HCT116 (cell line): ENCODE data around the gene HOXB2. TPM values are rescaled to one million over a fixed set of nuclear protein-coding genes. Genes with fewer than 3 reads are reported as not detected.

Experiments used
- ATAC-seq: fragments of 200-7000 bp; cut with Tn5 transposase; 2 replicates; pipeline ENCODE4 v1.9.1; 2020; ENCODE audit warnings: mild to moderate bottlenecking, moderate library complexity
- BruUV-seq: library from RNA; stranded (reverse); fragments of 400-500 nt; replicated peaks from 2 replicates; lab custom pipeline; 2021; lab: Mats Ljungman, UMichigan
- CTCF ChIA-PET: fragments of 300-600 bp; sonication (Branson Sonifier 250); formaldehyde crosslinking; loops from one replicate; lab custom pipeline; 2021; ENCODE audit warnings: antibody characterized with exemption; lab: Charles Lee
- POLR2A ChIA-PET: fragments of 300-600, 350-600 bp; sonication (Branson Sonifier 250); formaldehyde crosslinking; loops from one replicate; lab custom pipeline; 2021; ENCODE audit warnings: antibody characterized with exemption; lab: Charles Lee
- RAD21 ChIA-PET, 2 experiments: fragments of 300-600 bp; sonication (Branson Sonifier 250); formaldehyde crosslinking; loops; one replicate each; lab custom pipeline; 2023; ENCODE audit warnings: low total read pairs in 2 of 2; ENCODE audit not compliant: uncharacterized antibody in 2 of 2, unreplicated experiment in 2 of 2, low non-redundant PET in 1 of 2; lab: Charles Lee
- DNase-seq: peaks from one replicate; pipeline ENCODE4 v3.0.0-alpha.2; 2010; ENCODE audit warnings: low read depth, low spot score
- H2AFZ ChIP-seq: fragments of 200-600 bp; shearing (Covaris generic), sonication (generic); 2 replicates; pipeline ENCODE4 v1.6.1; 2017; ENCODE audit warnings: low read depth, mixed run types, mixed read lengths, antibody characterized with exemption, low read length; ENCODE audit not compliant: poor library complexity, severe bottlenecking
- H3K27ac ChIP-seq: 2 replicates; pipeline ENCODE4 v1.5.1; 2012; ENCODE audit warnings: low read depth, low read length
- H3K27me3 ChIP-seq: fragments of 200-600 bp; sonication (generic); 2 replicates; pipeline ENCODE4 v1.6.1; 2016; ENCODE audit warnings: mixed run types, low read length, mixed read lengths; ENCODE audit not compliant: insufficient read depth
- H3K36me3 ChIP-seq, 2 experiments: fragments of 200-500 bp in 1 of 2; fragments of 200-600 bp in 1 of 2; sonication (Bioruptor generic) in 1 of 2; sonication (generic) in 1 of 2; 2 replicates each; pipeline versions ENCODE4 v1.5.1 to v1.6.1; 2014 to 2016; ENCODE audit warnings: low read length in 2 of 2, inconsistent platforms in 1 of 2, mixed read lengths in 1 of 2, mixed run types in 1 of 2; ENCODE audit not compliant: insufficient read depth in 2 of 2, control insufficient read depth in 1 of 2
- H3K4me1 ChIP-seq, 2 experiments: fragments of 200-600 bp in 1 of 2; sonication (generic) in 1 of 2; 2 replicates each; pipeline versions ENCODE4 v1.5.1 to v1.6.1; 2012 to 2017; ENCODE audit warnings: low read length in 2 of 2, inconsistent platforms in 1 of 2, mild to moderate bottlenecking in 1 of 2, mixed read lengths in 1 of 2, mixed run types in 1 of 2, moderate library complexity in 1 of 2; ENCODE audit not compliant: insufficient read depth in 2 of 2, control insufficient read depth in 1 of 2
- H3K4me2 ChIP-seq: fragments of 200-600 bp; sonication (generic); 2 replicates; pipeline ENCODE4 v1.6.1; 2017; ENCODE audit warnings: mixed run types, low read length, mixed read lengths
- H3K4me3 ChIP-seq, 2 experiments: fragments of 200-600 bp in 1 of 2; sonication (generic) in 1 of 2; replicated peaks in 1 of 2; 2 replicates each; pipeline ENCODE4 v1.5.1; 2011 to 2016; ENCODE audit warnings: low read length in 2 of 2, control low read depth in 1 of 2, low read depth in 1 of 2, mild to moderate bottlenecking in 1 of 2, mixed read lengths in 1 of 2, mixed run types in 1 of 2
- H3K79me2 ChIP-seq: fragments of 200-600 bp; sonication (generic); 2 replicates; pipeline ENCODE4 v1.6.1; 2017; ENCODE audit warnings: mild to moderate bottlenecking, mixed run types, low read length, moderate library complexity, mixed read lengths; ENCODE audit not compliant: insufficient read depth
- H3K9ac ChIP-seq: fragments of 200-600 bp; sonication (generic); 2 replicates; pipeline ENCODE4 v1.6.1; 2016; ENCODE audit warnings: low read length, mixed read lengths
- H3K9me2 ChIP-seq: fragments of 200-600 bp; sonication (generic), shearing (Covaris generic); 2 replicates; pipeline ENCODE4 v1.6.1; 2017; ENCODE audit warnings: mixed run types, mild to moderate bottlenecking, moderate library complexity; ENCODE audit not compliant: insufficient read depth
- H3K9me3 ChIP-seq, 2 experiments: fragments of 200-500 bp in 1 of 2; fragments of 200-600 bp in 1 of 2; sonication (Bioruptor generic) in 1 of 2; sonication (generic) in 1 of 2; 2 replicates each; pipeline ENCODE4 v1.6.1; 2014 to 2017; ENCODE audit warnings: low read length in 2 of 2, mixed read lengths in 2 of 2, inconsistent platforms in 1 of 2, low read depth in 1 of 2, mild to moderate bottlenecking in 1 of 2, mixed run types in 1 of 2, moderate library complexity in 1 of 2; ENCODE audit not compliant: control insufficient read depth in 1 of 2, insufficient read depth in 1 of 2
- H4K20me1 ChIP-seq: fragments of 200-600 bp; sonication (generic), shearing (Covaris generic); 2 replicates; pipeline ENCODE4 v1.6.1; 2017; ENCODE audit warnings: mixed run types, mild to moderate bottlenecking, moderate library complexity; ENCODE audit not compliant: insufficient read depth
- CTCF ChIP-seq, 3 experiments: fragments of 200-600 bp in 1 of 3; sonication (generic) in 1 of 3; IDR thresholded peaks in 2 of 3; conservative IDR thresholded peaks in 1 of 3; 2 replicates each; pipeline ENCODE4 v1.5.1; 2012 to 2017; ENCODE audit warnings: low read depth in 2 of 3, low read length in 2 of 3, antibody characterized with exemption in 1 of 3, borderline replicate concordance in 1 of 3, control low read depth in 1 of 3, mild to moderate bottlenecking in 1 of 3, mixed read lengths in 1 of 3, mixed run types in 1 of 3, moderate library complexity in 1 of 3; ENCODE audit not compliant: insufficient read depth in 1 of 3
- ELF1 ChIP-seq: IDR thresholded peaks from 2 replicates; pipeline ENCODE4 v1.6.1; 2012; ENCODE audit warnings: low read depth, borderline replicate concordance
- EZH2 ChIP-seq: fragments of 200-600 bp; sonication (generic); IDR thresholded peaks from 2 replicates; pipeline ENCODE4 v1.6.1; 2017; ENCODE audit warnings: antibody characterized with exemption, mixed run types
- EZH2phosphoT487 ChIP-seq: fragments of 200-600 bp; IDR thresholded peaks from 2 replicates; pipeline ENCODE4 v1.6.1; 2018; ENCODE audit warnings: antibody characterized with exemption, borderline replicate concordance
- JUND ChIP-seq: IDR thresholded peaks from 2 replicates; pipeline ENCODE4 v1.6.1; 2012
- POLR2A ChIP-seq: IDR thresholded peaks from 2 replicates; pipeline ENCODE4 v1.7.0; 2011; ENCODE audit warnings: borderline replicate concordance; ENCODE audit not compliant: insufficient read depth, insufficient read length; ENCODE audit errors: extremely low read depth
- RAD21 ChIP-seq: IDR thresholded peaks from 2 replicates; pipeline ENCODE4 v1.6.1; 2012; ENCODE audit warnings: low read depth, mild to moderate bottlenecking
- SP1 ChIP-seq: IDR thresholded peaks from 2 replicates; pipeline ENCODE4 v1.6.1; 2012; ENCODE audit warnings: low read depth
- TCF7L2 ChIP-seq: IDR thresholded peaks from 2 replicates; pipeline ENCODE4 v1.7.0; 2011; ENCODE audit warnings: borderline replicate concordance, inconsistent platforms; ENCODE audit not compliant: insufficient read depth, insufficient read length; ENCODE audit errors: extremely low read depth
- ZFX ChIP-seq: fragments of 450-650 bp; IDR thresholded peaks from 2 replicates; pipeline ENCODE4 v1.6.1; 2017
- ZNF274 ChIP-seq: fragments of 200-500 bp; sonication (Bioruptor generic); IDR thresholded peaks from 2 replicates; pipeline ENCODE4 v1.6.1; 2014; ENCODE audit warnings: mild to moderate bottlenecking, low read depth, low read length, inconsistent platforms
- intact Hi-C: fragments of 100-400 bp; cut with micrococcal nuclease; formaldehyde crosslinking; loops from 2 replicates; pipeline ENCODE4 v1.10.0; 2022
- total RNA-seq: library from RNA; stranded (reverse); gene quantifications from one replicate; pipeline ENCODE4 v1.2.1, GENCODE V29; 2021; ENCODE audit not compliant: unreplicated experiment
- TF ChIP-seq, protein P1 (sequence below): IDR thresholded peaks from 2 replicates; pipeline ENCODE4 v1.6.1; 2012
- TF ChIP-seq, protein P2 (sequence below): IDR thresholded peaks from 2 replicates; pipeline ENCODE4 v1.6.1; 2011; ENCODE audit warnings: mild to moderate bottlenecking, low read length, moderate library complexity; ENCODE audit not compliant: insufficient replicate concordance; ENCODE audit errors: extremely low read depth

Gene HOXB2
- total RNA-seq, 1 experiment from 2014 or later, result 2.0 TPM

- ChIA-PET POLR2A (interaction anchor here (0.7 to 0.8 kb wide), 2 partner anchors 10 to 189 kb away, joined by 3 read pairs; no protein-coding TSS in a partner anchor), RAD21 (no interaction called here), CTCF (no interaction called here)
- no peak overlapping the region for H3K4me2 ChIP-seq
- no peaks in the 10 kb centered on the region for H3K9me2 ChIP-seq
- no peak overlapping the region for H3K27ac ChIP-seq
- ATAC-seq (no peak), DNase-seq (no peak)
- intact Hi-C loops, result no loop called here
- no peak overlapping the region for H3K4me3 ChIP-seq
- H3K79me2 ChIP-seq, result no peaks in the 10 kb centered on the region
- no peaks in the 10 kb centered on the region for H3K36me3 ChIP-seq
- H3K9ac ChIP-seq, result no peak overlapping the region
- H3K9me3 ChIP-seq, result no peaks in the 10 kb centered on the region
- H4K20me1 ChIP-seq, result no peaks in the 10 kb centered on the region
- TF ChIP-seq, protein P1, sequence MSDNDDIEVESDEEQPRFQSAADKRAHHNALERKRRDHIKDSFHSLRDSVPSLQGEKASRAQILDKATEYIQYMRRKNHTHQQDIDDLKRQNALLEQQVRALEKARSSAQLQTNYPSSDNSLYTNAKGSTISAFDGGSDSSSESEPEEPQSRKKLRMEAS, result no peak
- TF ChIP-seq ZNF274 (no peak), POLR2A (no peak), EZH2phosphoT487 (no peak), EZH2 (no peak)
- TF ChIP-seq, all 23 proteins: peak for 0
- Histone ChIP-seq H3K4me1 (peaks cover 3 to 12% of the 10 kb centered on the region in 2 experiments; a peak in 3 of 4 replicates), H3K27me3 (peaks cover 16% of the 10 kb centered on the region; the same call in 1 of the 2 replicates), H2AFZ (no peak overlapping the region)
- BruUV-seq, result no TSS peak
Observed at GRCh38 chr17:48519427-48519826, 25.5 kb downstream of the HOXB2 start.

GRCh38 chr17:48517478-48517877, 27.4 kb downstream of the HOXB2 start:
- Histone ChIP-seq H3K4me2 (no peak overlapping the region), H3K79me2 (no peaks in the 10 kb centered on the region), H2AFZ (no peak overlapping the region), H3K4me3 (no peak overlapping the region), H3K9me3 (no peaks in the 10 kb centered on the region), H3K27ac (no peak overlapping the region), H3K9ac (no peak overlapping the region), H3K9me2 (no peaks in the 10 kb centered on the region), H4K20me1 (no peaks in the 10 kb centered on the region), H3K36me3 (no peaks in the 10 kb centered on the region), H3K27me3 (peaks cover 25% of the 10 kb centered on the region; the same call in 1 of the 2 replicates), H3K4me1 (peaks cover 3 to 11% of the 10 kb centered on the region in 2 experiments; a peak in 3 of 4 replicates)
- intact Hi-C loops, result no loop called here
- ChIA-PET CTCF (no interaction called here), POLR2A (no interaction called here), RAD21 (no interaction called here)
- DNase-seq, result no peak
- no TSS peak for BruUV-seq
- no peak for ATAC-seq
- TF ChIP-seq TCF7L2 (no peak), CTCF (IDR thresholded peaks at IDR 0.05 in 2 of 3, conservative IDR thresholded peaks at IDR 0.05 in 1 of 3; ENCODE audit: borderline replicate concordance in 1 of 3, insufficient read depth in 1 of 3, low read depth in 2 of 3, low read length in 2 of 3) (no peak), POLR2A (no peak), ZFX (no peak), SP1 (no peak), ELF1 (no peak), RAD21 (no peak), JUND (no peak)
- TF ChIP-seq, protein P2, sequence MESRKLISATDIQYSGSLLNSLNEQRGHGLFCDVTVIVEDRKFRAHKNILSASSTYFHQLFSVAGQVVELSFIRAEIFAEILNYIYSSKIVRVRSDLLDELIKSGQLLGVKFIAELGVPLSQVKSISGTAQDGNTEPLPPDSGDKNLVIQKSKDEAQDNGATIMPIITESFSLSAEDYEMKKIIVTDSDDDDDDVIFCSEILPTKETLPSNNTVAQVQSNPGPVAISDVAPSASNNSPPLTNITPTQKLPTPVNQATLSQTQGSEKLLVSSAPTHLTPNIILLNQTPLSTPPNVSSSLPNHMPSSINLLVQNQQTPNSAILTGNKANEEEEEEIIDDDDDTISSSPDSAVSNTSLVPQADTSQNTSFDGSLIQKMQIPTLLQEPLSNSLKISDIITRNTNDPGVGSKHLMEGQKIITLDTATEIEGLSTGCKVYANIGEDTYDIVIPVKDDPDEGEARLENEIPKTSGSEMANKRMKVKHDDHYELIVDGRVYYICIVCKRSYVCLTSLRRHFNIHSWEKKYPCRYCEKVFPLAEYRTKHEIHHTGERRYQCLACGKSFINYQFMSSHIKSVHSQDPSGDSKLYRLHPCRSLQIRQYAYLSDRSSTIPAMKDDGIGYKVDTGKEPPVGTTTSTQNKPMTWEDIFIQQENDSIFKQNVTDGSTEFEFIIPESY, result no peak
